Activated CD4-positive, alpha-beta T cell treated with anti-CD3 and anti-CD28 coated beads, Interleukin-2, amount 50 U/mL, for 24 hours (primary cell): ENCODE results near the gene XPNPEP1.

Experiments
- DNase-seq, 2 donors: peaks; one replicate each; pipeline ENCODE4 v3.0.0-alpha.2; 2020; ENCODE audit warnings: low read depth in 1 of 2, low spot score in 1 of 2

The XPNPEP1 gene

DNA sequence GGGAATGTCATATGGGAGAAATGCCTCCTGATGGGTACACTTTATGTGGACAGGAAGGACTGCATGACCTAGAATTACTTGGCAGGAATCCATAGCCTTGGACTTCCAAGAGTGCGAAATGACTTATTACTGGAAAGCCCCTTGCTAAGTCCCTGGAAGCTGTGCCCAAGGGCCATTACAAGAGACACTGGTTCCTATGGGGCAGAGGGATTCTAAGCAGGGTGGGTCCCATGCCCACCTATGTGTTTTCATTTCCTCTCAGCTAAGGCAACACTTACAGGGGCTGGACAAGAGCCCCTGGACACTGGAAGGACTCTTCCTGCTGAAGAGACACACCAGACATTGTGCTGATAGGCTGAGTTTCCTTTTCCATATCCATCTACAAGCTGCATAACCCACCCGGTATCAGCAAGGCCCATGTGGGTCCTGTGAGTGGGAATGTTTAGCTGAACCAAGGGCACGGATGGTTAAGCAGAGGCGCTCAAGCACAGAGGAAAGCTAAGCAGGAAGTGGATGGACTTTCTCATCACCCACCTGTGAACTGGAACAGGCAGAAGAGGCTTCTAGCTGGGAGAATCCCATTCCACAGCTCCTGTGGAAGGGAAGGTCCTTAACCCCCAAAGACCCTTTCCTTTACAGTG, 56.2 kb downstream of the XPNPEP1 start:
- no peak for DNase-seq

DNA sequence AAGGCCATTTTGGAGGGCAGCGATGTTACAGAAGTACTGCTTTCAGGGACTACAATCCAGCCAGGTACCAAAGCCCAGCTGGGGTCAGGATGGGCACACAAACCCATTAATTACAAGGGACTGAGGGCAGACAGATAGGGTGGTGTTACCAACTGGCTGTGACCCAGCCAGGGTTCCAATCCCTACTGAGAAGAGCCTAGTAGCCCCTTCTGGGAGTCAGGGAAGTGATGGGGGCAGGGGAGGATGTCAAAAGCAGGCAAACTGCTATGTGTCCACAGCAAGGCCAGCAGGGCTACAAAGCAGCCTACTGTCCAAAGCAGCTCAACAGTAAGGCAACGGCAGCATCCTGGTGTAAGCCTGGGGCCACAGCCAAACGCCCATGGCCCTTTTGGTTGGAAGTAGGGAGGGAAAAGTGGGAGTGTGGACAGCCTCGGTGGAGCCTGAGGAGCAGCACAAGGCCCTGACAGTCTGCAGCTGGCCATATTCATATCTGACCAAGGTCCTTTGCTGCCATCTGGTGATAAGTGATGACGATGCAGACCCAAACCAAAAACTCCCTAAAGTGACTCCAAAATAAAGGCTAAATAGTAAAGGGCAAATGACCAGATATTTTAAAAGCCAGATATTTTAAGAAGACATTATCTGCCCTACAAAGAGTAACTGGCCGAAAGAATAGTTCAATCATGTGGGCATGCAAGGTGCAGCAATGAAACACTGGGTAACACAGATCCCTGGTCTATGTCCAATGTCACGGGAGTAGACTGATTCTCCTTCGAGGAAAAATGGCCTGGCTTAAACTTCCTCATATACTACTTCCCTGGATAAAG, 56.9 kb downstream of the XPNPEP1 start:
- no peak for DNase-seq

- DNase-seq = no peak
Observed at GRCh38 chr10:109863775-109864174, 59.5 kb downstream of the XPNPEP1 start.

GRCh38 chr10:109862738-109863137, 60.6 kb downstream of the XPNPEP1 start:
- no peak for DNase-seq

GRCh38 chr10:109862041-109862440, 61.3 kb downstream of the XPNPEP1 start:
- DNase-seq = no peak

GRCh38 chr10:109861081-109861480, 62.2 kb downstream of the XPNPEP1 start:
- no peak for DNase-seq

GRCh38 chr10:109859221-109859620, 64.1 kb downstream of the XPNPEP1 start:
- no peak for DNase-seq

GRCh38 chr10:109855746-109856145, 67.6 kb downstream of the XPNPEP1 start:
- no peak for DNase-seq

- no peak for DNase-seq
Observed at GRCh38 chr10:109853921-109854320, 69.4 kb downstream of the XPNPEP1 start.

DNA sequence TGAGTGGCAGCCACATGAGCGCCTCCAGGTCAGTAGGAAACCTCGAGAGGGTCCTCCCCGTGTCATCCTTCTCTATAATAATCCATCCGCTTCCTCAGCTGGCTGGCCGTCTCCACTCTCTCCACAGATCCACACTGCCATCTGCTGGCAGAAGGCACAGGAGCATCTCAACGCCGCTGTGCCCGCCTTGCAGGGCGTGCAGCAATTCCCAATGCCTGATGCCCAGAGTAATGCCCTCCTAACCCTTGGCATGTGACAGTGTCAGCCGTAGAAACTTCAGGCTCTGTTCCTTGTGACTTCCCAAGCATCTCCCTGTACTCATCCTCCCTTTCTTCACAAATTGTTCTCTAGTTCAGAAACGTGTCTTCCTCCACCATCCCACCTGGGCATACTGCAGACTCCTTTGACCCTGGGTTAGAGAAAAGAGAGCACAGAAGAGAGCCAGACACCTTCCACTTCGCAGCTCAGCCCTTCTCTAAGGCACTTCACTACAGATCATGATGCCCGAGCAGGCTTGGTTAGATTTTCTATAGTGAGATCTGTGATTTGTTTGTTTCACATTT, 70.8 kb downstream of the XPNPEP1 start:
- DNase-seq = peak; percentile 52 to 56

- no peak for DNase-seq
Observed at GRCh38 chr10:109851616-109852474, 71.5 kb downstream of the XPNPEP1 start.

DNA sequence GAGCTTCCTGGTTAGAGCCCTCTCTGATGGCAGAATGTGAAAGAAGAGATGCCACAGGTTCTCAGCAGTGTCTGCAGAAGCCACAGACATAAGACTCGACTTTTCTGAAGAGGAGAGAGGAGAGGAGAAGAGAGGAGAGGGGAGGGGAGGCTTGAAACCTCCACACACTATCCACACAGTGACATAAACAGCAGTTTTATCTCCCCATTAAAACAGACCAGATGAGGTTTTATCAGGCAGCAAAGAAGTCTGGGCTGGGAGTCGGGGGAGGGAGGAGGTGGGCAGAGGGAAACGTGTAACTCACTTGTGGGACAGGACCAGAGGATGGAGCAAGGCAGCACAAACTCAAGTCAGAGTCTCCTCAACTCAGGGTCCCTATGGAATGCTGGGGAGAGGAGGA, 76.5 kb downstream of the XPNPEP1 start:
- no peak for DNase-seq

DNA sequence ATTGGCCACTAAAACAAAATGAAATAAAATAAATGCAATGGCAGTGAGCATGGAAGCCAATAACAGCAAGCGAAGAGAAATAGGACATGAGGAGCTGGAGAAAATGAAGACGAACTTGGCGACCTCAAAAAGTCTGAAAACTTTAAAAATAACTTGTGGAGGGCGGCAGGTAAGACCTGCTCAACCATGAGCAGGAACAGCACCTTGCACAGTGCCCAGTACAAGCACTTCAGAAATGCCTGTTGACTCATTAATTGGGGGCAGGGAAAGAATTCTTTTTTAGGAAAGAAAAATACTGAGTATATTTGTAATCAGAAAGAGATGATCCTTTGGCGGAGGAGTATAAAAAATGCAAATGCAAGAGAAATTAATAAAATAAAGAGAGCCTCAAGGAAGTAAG, 78.0 kb downstream of the XPNPEP1 start:
- DNase-seq = no peak

GRCh38 chr10:109838592-109839244, 84.6 kb downstream of the XPNPEP1 start:
- DNase-seq = no peak

DNA sequence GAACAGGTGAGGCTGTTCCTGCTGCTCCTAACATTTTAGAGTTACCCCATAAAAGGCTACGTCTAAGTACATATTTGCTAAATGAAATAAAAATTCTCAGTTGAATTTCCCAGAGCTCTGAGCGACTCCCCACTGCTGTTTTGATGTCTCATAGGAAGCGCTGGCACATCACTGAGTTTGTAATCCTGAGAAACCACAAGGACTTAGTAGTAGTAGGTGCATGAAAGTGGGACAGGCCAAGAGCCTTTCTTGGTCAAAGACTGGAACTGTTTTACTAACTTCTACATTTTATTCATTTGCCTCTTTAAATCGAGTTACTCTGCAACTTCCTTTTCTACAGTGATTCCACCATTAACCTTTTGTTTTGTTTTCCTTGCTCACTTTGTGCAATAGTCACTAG, 85.9 kb downstream of the XPNPEP1 start:
- no peak for DNase-seq

GRCh38 chr10:109835257-109835656, 88.1 kb downstream of the XPNPEP1 start:
- DNase-seq = no peak

GRCh38 chr10:109831846-109832245, 91.5 kb downstream of the XPNPEP1 start:
- no peak for DNase-seq

DNA sequence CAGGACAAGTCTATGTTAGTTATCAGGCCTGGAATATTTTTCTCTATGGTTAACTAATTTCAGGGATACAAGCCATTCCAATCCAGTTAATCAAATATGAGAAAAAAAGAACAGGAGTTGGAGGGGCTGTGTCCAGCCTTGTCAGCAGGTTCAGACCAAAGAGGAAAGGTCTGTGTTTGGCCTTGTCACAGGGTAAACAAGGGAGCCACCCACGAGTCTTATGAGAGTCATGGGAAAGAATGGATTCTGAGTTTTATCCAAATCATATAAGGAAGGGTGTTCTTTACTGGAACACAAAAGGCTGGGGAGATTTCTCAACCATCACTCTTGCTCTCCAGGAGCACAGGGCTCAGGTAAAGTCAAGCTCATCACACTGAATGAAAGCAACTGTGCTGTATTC, 99.1 kb downstream of the XPNPEP1 start:
- no peak for DNase-seq

DNA sequence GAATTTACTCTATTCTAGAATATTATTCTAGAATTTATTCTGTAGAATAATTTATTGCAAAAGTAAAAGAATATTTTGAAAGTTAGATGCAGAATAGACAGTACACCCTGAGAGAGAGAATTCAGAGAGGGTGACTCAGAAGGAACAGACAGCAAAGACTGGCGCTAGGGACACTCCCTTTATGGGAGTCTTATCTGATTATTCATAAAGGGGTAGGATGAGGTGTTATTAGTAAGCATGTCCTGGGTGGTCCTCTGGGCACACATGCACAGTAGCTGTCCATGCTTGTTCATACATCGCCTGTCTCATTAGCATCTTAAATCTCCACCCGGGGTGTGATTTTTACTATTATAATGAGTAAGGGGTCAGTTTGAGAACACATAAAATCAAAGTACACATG, 100.1 kb downstream of the XPNPEP1 start:
- DNase-seq = no peak

- no peak for DNase-seq
Observed at GRCh38 chr10:109821672-109822071, 101.6 kb downstream of the XPNPEP1 start.
